HUES48 (cell line): ENCODE measurements around the gene ZNF316.

Experiments
- H3K27ac ChIP-seq: one replicate; pipeline ENCODE4 v1.7.0; 2013; ENCODE audit warnings: low read depth, low read length, inconsistent platforms
- H3K27me3 ChIP-seq: 2 replicates; pipeline ENCODE4 v1.6.1; 2013; ENCODE audit warnings: mild to moderate bottlenecking, low read length; ENCODE audit not compliant: control insufficient read depth, insufficient read depth
- H3K36me3 ChIP-seq: 2 replicates; pipeline ENCODE4 v1.6.1; 2013; ENCODE audit warnings: low read length; ENCODE audit not compliant: control insufficient read depth, insufficient read depth
- H3K4me1 ChIP-seq: 2 replicates; pipeline ENCODE4 v1.6.1; 2013; ENCODE audit warnings: mild to moderate bottlenecking, low read length; ENCODE audit not compliant: control insufficient read depth, insufficient read depth
- H3K4me3 ChIP-seq: 2 replicates; pipeline ENCODE4 v1.5.1; 2013; ENCODE audit warnings: mild to moderate bottlenecking, low read depth, low read length
- H3K9ac ChIP-seq: 2 replicates; pipeline ENCODE4 v1.6.1; 2013; ENCODE audit warnings: mild to moderate bottlenecking, low read depth, low read length, moderate library complexity
- H3K9me3 ChIP-seq: 2 replicates; pipeline ENCODE4 v1.6.1; 2013; ENCODE audit warnings: low read length; ENCODE audit not compliant: control insufficient read depth, insufficient read depth

The ZNF316 gene

GRCh38 chr7:6701860-6702259 is 64.7 kb downstream of the ZNF316 start:
- Histone ChIP-seq H3K9ac (no peak overlapping the region), H3K9me3 (peaks cover 47% of the 10 kb centered on the region), H3K4me1 (no peaks in the 10 kb centered on the region), H3K27ac (no peak overlapping the region), H3K36me3 (peaks cover 69% of the 10 kb centered on the region), H3K4me3 (no peak overlapping the region), H3K27me3 (no peaks in the 10 kb centered on the region)
